Measurements from ENCODE around the gene ABCB8. TPM values are rescaled to one million over a fixed set of nuclear protein-coding genes. Genes with fewer than 3 reads are reported as not detected.
A peak's percentile ranks its signal among the peaks of the same experiment; 100 is the strongest.
"Not testable (repeated sequence)": the region's sequence is repeated elsewhere in the genome, so short reads cannot be mapped to it uniquely, and the experiment has no call there.

Gene ABCB8
- total RNA-seq, 4 donors from 2014 or later, result 25.5 to 39.4 (median 31.6) TPM

DNA sequence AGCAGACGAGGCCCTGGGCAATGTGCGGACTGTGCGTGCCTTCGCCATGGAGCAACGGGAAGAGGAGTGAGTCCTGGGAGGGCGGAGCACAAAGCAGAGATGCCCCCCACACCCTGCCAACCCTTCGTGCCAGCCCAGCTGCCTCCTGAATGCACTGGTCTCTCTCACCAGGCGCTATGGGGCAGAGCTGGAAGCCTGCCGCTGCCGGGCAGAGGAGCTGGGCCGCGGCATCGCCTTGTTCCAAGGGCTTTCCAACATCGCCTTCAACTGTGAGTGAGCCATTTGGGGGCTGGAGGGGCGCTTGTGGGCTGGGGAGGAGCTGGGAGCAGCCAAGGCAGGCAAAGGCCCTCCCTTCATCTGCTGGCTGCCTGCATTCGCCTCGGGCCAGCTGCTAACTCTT lies 7.7 kb downstream of the ABCB8 start:
- no peak for ATAC-seq (ENCODE audit: low FRiP score)
- no peak for DNase-seq (ENCODE audit: low spot score)
- no peak for TF ChIP-seq CTCF (IDR thresholded peaks at IDR 0.05)

DNA sequence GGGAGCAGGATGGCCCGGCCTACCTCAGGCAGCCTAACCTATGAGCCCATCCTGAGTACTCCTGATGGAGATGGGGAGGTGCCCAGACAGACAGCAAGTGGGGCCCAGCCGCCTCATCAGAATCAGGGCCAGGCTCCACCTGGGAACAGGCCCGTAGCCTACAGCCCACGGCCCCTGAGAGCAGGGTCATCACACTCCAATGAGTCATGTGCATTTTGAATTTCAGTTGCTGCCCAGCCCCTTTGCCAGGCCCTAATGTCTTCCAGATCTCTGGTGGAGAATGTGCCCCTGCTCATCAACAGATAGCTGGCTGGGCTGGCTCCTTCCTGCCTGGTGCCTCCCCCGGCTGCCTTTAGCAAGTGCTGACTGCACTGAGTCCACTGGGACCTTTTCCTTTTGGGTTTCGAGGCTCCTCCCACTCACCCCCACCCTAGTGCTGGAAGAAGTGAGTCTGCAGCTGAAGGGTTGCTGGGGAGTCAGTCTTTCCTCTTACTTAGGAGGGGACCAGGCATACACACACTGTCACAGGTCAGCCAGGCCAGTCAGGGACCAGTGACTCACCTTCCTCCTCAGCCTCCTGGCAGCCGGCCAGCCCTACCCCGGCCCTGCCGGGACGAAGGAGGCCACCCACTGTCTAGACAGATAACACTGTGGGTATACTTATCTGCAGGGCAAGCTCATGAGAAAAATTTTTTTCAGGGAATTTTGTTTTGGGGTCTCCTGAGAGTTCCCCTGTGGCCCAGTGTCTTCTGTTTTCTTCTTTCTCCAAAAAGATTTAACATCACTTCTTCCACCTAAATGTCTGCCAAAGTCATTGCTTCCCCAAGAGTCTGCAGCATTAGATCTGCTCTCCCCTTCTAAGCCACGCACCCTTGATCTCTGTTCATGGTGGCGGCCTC lies 10.9 kb downstream of the ABCB8 start:
- DNase-seq (ENCODE audit: low spot score) (peak; percentile 81), ATAC-seq (ENCODE audit: low FRiP score) (peak; percentile 91)
- TF ChIP-seq CTCF (IDR thresholded peaks at IDR 0.05), result no peak

GRCh38 chr7:151039850-151040548 lies 11.7 kb downstream of the ABCB8 start:
- TF ChIP-seq CTCF (IDR thresholded peaks at IDR 0.05), result no peak
- ATAC-seq (ENCODE audit: low FRiP score), result no peak

GRCh38 chr7:151040616-151041375 lies 12.5 kb downstream of the ABCB8 start:
- no peak for ATAC-seq (ENCODE audit: low FRiP score)
- TF ChIP-seq CTCF (IDR thresholded peaks at IDR 0.05), result no peak
- no peak for DNase-seq (ENCODE audit: low spot score)

More at GRCh38 chr7:151039850-151040548, 11.7 kb downstream of the ABCB8 start:
- no peak for DNase-seq (ENCODE audit: low spot score)

GRCh38 chr7:151043449-151043848 lies 15.2 kb downstream of the ABCB8 start:
- not testable (repeated sequence) for DNase-seq (ENCODE audit: low spot score); ATAC-seq (ENCODE audit: low FRiP score)

- DNase-seq (ENCODE audit: low spot score), result no peak
- TF ChIP-seq CTCF (IDR thresholded peaks at IDR 0.05), result no peak
These were observed 15.7 kb downstream of the ABCB8 start for GRCh38 chr7:151043959-151044358.

DNA sequence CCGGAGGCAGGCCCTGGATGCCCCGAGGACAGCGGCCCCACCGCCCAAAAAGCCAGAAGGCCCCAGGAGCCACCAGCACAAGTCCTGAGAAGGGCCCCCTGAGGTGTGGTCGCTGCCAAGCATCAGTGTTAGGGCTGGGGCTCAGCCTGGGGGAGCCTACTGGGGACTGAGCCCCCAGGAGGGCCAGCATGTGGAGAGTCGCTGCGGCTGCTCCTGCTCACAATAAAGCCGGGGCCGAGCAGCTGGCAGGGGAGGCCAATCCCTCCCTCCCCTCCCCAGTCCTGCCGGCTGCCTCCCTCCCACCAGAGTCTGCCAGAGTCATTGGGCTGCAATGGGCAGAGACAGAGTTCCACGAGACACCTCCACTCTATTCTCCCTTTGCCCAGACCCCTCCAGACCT lies 17.0 kb downstream of the ABCB8 start:
- no peak for ATAC-seq (ENCODE audit: low FRiP score)
- TF ChIP-seq CTCF (IDR thresholded peaks at IDR 0.05), result no peak

More at GRCh38 chr7:151043959-151044358, 15.7 kb downstream of the ABCB8 start:
- ATAC-seq (ENCODE audit: low FRiP score), result no peak

More for the DNA sequence above, 17.0 kb downstream of the ABCB8 start:
- no peak for DNase-seq (ENCODE audit: low spot score)
